SK-N-SH (cell line): ENCODE results near the gene XAB2. TPM values are rescaled to one million over a fixed set of nuclear protein-coding genes. Genes with fewer than 3 reads are reported as not detected.

Source experiments
- CTCF ChIA-PET: fragments of 300-600, 350-600 bp; formaldehyde crosslinking; extraction: SDS; loops from one replicate; lab custom pipeline; 2021; lab: Yijun Ruan, JAX
- POLR2A ChIA-PET: fragments of 350-600 bp; sonication (Branson Sonifier 250); formaldehyde crosslinking; extraction: SDS; loops from one replicate; lab custom pipeline; 2020; ENCODE audit warnings: antibody characterized with exemption, inconsistent platforms; lab: Yijun Ruan, JAX
- DNase-seq: peaks from one replicate; pipeline ENCODE4 v3.0.0; 2012
- H2AFZ ChIP-seq: fragments of 200-600 bp; sonication (generic); 2 replicates; pipeline ENCODE4 v1.8.1; 2016; ENCODE audit warnings: antibody characterized with exemption, mild to moderate bottlenecking, low read depth
- H3F3A ChIP-seq: fragments of 200-600 bp; sonication (generic); replicated peaks from 2 replicates; pipeline ENCODE3; 2016; ENCODE audit warnings: antibody characterized with exemption, mild to moderate bottlenecking; ENCODE audit not compliant: insufficient read depth
- H3K27ac ChIP-seq, 2 experiments: fragments of 200-500 bp in 1 of 2; fragments of 200-600 bp in 1 of 2; sonication (Bioruptor generic) in 1 of 2; sonication (generic), shearing (Covaris generic) in 1 of 2; 2 replicates each; pipeline versions ENCODE4 v1.5.1 to v1.6.1; 2014 to 2016; ENCODE audit warnings: low read depth in 2 of 2, inconsistent platforms in 1 of 2, low read length in 1 of 2, mild to moderate bottlenecking in 1 of 2, mixed read lengths in 1 of 2
- H3K27me3 ChIP-seq: fragments of 200-600 bp; sonication (generic), shearing (Covaris generic); 2 replicates; pipeline ENCODE4 v1.6.1; 2016; ENCODE audit warnings: mixed run types; ENCODE audit not compliant: insufficient read depth
- H3K36me3 ChIP-seq, 2 experiments: fragments of 200-500 bp in 1 of 2; fragments of 200-600 bp in 1 of 2; sonication (Bioruptor generic) in 1 of 2; sonication (generic) in 1 of 2; replicated peaks in 1 of 2; 2 replicates each; pipeline versions ENCODE3 to v1.5.1; 2014 to 2016; ENCODE audit warnings: low read length in 1 of 2, mild to moderate bottlenecking in 1 of 2; ENCODE audit not compliant: insufficient read depth in 2 of 2, control insufficient read depth in 1 of 2
- H3K4me1 ChIP-seq, 2 experiments: fragments of 200-500 bp in 1 of 2; fragments of 200-600 bp in 1 of 2; sonication (Bioruptor generic) in 1 of 2; sonication (generic), shearing (Covaris generic) in 1 of 2; 2 replicates each; pipeline versions ENCODE4 v1.5.1 to v1.6.1; 2014 to 2016; ENCODE audit warnings: low read depth in 1 of 2, low read length in 1 of 2, mixed run types in 1 of 2; ENCODE audit not compliant: insufficient read depth in 2 of 2, control insufficient read depth in 1 of 2
- H3K4me2 ChIP-seq: fragments of 200-600 bp; sonication (generic), shearing (Covaris generic); 2 replicates; pipeline ENCODE4 v1.6.1; 2017; ENCODE audit warnings: mixed run types
- H3K4me3 ChIP-seq, 2 experiments: fragments of 200-500 bp in 1 of 2; fragments of 200-600 bp in 1 of 2; sonication (Bioruptor generic) in 1 of 2; sonication (generic), shearing (Covaris generic) in 1 of 2; 2 replicates each; pipeline versions ENCODE4 v1.5.1 to v1.8.1; 2014 to 2016; ENCODE audit warnings: low read depth in 2 of 2, inconsistent platforms in 1 of 2, low read length in 1 of 2, mild to moderate bottlenecking in 1 of 2, mixed read lengths in 1 of 2, moderate library complexity in 1 of 2
- H3K79me2 ChIP-seq: fragments of 200-600 bp; sonication (generic); 2 replicates; pipeline ENCODE4 v1.8.1; 2017; ENCODE audit warnings: mild to moderate bottlenecking; ENCODE audit not compliant: insufficient read depth
- H3K9ac ChIP-seq: fragments of 200-600 bp; sonication (generic); 2 replicates; pipeline ENCODE4 v1.6.1; 2017; ENCODE audit warnings: mixed run types
- H3K9me2 ChIP-seq: fragments of 200-600 bp; sonication (generic); 2 replicates; pipeline ENCODE4 v1.6.1; 2017; ENCODE audit warnings: mixed run types
- H3K9me3 ChIP-seq: fragments of 200-600 bp; sonication (generic); 2 replicates; pipeline ENCODE4 v1.6.1; 2017; ENCODE audit warnings: mixed run types, mild to moderate bottlenecking, moderate library complexity
- H4K20me1 ChIP-seq: fragments of 200-600 bp; sonication (generic); 2 replicates; pipeline ENCODE4 v1.6.1; 2017; ENCODE audit warnings: mild to moderate bottlenecking, mixed run types; ENCODE audit not compliant: insufficient read depth
- ELF1 ChIP-seq: IDR thresholded peaks from 2 replicates; pipeline ENCODE4 v1.4.0; 2012
- EP300 ChIP-seq, 2 experiments: IDR thresholded peaks; 2 replicates each; pipeline versions ENCODE4 v1.4.0 to v1.6.1; 2012; ENCODE audit warnings: borderline replicate concordance in 1 of 2, low read depth in 1 of 2, low read length in 1 of 2
- EZH2phosphoT487 ChIP-seq: fragments of 200-600 bp; sonication (generic); IDR thresholded peaks from 2 replicates; pipeline ENCODE4 v1.6.1; 2017; ENCODE audit warnings: low read depth, mixed run types, mild to moderate bottlenecking, antibody characterized with exemption, moderate library complexity, borderline replicate concordance
- FOSL2 ChIP-seq: IDR thresholded peaks from 2 replicates; pipeline ENCODE4 v1.4.0; 2012; ENCODE audit warnings: low read depth, mild to moderate bottlenecking, moderate library complexity, borderline replicate concordance
- FOXM1 ChIP-seq: IDR thresholded peaks from 2 replicates; pipeline ENCODE4 v1.4.0; 2012; ENCODE audit warnings: low read depth, mild to moderate bottlenecking
- GABPA ChIP-seq: IDR thresholded peaks from 2 replicates; pipeline ENCODE4 v1.4.0; 2012; ENCODE audit warnings: low read depth, mild to moderate bottlenecking
- POLR2AphosphoS5 ChIP-seq: IDR thresholded peaks from 2 replicates; pipeline ENCODE4 v1.6.1; 2012; ENCODE audit warnings: low read depth, low read length
- RFX5 ChIP-seq: IDR thresholded peaks from 2 replicates; pipeline ENCODE4 v1.6.1; 2012; ENCODE audit warnings: mild to moderate bottlenecking, improper control_type of control experiment, low read length
- RXRA ChIP-seq: IDR thresholded peaks from 2 replicates; pipeline ENCODE4 v1.4.0; 2012; ENCODE audit warnings: low read depth, mild to moderate bottlenecking, borderline replicate concordance
- SMC3 ChIP-seq: IDR thresholded peaks from 2 replicates; pipeline ENCODE4 v1.6.1; 2012; ENCODE audit warnings: low read depth, low read length, improper control_type of control experiment
- TCF12 ChIP-seq: IDR thresholded peaks from 2 replicates; pipeline ENCODE4 v1.4.0; 2012
- TEAD4 ChIP-seq: IDR thresholded peaks from 2 replicates; pipeline ENCODE4 v1.4.0; 2012; ENCODE audit warnings: mild to moderate bottlenecking, borderline replicate concordance; ENCODE audit not compliant: insufficient read depth
- YY1 ChIP-seq: IDR thresholded peaks from 2 replicates; pipeline ENCODE4 v1.4.0; 2012; ENCODE audit warnings: low read depth, mild to moderate bottlenecking
- WGBS: methylation state at CpG from one replicate; pipeline ENCODE4 v1.1.6; 2017; ENCODE audit warnings: low lambda C conversion rate; 5-methylcytosine and 5-hydroxymethylcytosine counted together
- polyA plus RNA-seq, 3 experiments: library from polyadenylated mRNA; depleted of rRNA; stranded (reverse); fragments of >200 nt; gene quantifications; 2 replicates each; pipeline ENCODE4 v1.2.3, GENCODE V29; 2012
- TF ChIP-seq, protein P1 (sequence below): IDR thresholded peaks from 2 replicates; pipeline ENCODE4 v1.4.0; 2012; ENCODE audit warnings: low read depth, borderline replicate concordance
- TF ChIP-seq, protein P2 (sequence below): IDR thresholded peaks from 2 replicates; pipeline ENCODE4 v1.6.1; 2012; ENCODE audit warnings: mild to moderate bottlenecking, low read depth, low read length, moderate library complexity
- TF ChIP-seq, protein P3 (sequence below): IDR thresholded peaks from 2 replicates; pipeline ENCODE4 v1.4.0; 2012; ENCODE audit warnings: low read depth
- TF ChIP-seq, protein P4 (sequence below): IDR thresholded peaks from 2 replicates; pipeline ENCODE4 v1.4.0; 2012; ENCODE audit warnings: low read depth, borderline replicate concordance
- TF ChIP-seq, protein P5 (sequence below): IDR thresholded peaks from 2 replicates; pipeline ENCODE4; 2012

The XAB2 gene
- polyA plus RNA-seq, 1 of the 3 experiments (the other 2 are of a cell fraction) = 43.3 TPM

DNA sequence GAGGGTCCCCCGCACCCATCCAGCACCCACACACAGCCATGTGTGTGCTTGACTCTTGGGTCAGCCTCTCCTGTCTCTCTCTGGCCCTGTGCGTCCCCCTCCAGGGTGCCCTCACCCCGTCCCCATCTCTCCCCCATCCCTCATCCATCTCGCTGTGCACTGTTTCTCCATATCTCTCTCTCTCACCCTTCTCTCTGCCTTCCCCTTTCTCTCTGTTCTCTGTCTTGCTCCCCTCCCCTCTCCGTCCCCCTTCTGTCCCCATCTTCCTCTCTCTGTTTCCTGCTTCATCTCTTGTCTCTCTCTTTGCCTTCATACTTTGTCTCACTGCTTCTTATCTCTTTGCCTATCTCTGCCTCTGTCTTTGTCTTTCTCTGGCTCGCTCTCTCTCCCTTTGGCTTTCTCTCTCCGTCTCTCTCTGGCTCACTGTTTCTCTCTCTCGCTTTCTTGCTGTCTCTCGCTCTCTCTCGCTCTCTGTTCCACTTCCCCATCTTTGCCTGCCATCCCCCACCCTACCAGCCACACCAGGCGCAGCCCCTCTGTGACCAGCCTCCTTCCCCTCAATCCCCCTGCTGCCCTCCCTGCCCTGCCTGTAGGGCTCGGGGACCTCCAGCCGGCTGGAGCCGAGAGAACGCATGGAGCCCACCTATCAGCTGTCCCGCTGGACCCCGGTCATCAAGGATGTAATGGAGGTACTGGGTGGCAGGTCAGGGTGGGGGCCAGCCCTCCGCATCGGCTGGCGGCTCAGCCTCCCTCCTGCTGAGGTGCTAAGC, 16.5 kb upstream of the XAB2 start:
- H3K4me2 ChIP-seq = no peak overlapping the region
- H3K9me2 ChIP-seq = no peaks in the 10 kb centered on the region
- TF ChIP-seq, protein P1, sequence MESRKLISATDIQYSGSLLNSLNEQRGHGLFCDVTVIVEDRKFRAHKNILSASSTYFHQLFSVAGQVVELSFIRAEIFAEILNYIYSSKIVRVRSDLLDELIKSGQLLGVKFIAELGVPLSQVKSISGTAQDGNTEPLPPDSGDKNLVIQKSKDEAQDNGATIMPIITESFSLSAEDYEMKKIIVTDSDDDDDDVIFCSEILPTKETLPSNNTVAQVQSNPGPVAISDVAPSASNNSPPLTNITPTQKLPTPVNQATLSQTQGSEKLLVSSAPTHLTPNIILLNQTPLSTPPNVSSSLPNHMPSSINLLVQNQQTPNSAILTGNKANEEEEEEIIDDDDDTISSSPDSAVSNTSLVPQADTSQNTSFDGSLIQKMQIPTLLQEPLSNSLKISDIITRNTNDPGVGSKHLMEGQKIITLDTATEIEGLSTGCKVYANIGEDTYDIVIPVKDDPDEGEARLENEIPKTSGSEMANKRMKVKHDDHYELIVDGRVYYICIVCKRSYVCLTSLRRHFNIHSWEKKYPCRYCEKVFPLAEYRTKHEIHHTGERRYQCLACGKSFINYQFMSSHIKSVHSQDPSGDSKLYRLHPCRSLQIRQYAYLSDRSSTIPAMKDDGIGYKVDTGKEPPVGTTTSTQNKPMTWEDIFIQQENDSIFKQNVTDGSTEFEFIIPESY = no peak
- TF ChIP-seq YY1 (no peak), GABPA (no peak), RXRA (no peak), TEAD4 (no peak), SMC3 (no peak), ELF1 (no peak), POLR2AphosphoS5 (no peak), TCF12 (no peak)
- TF ChIP-seq, protein P2, sequence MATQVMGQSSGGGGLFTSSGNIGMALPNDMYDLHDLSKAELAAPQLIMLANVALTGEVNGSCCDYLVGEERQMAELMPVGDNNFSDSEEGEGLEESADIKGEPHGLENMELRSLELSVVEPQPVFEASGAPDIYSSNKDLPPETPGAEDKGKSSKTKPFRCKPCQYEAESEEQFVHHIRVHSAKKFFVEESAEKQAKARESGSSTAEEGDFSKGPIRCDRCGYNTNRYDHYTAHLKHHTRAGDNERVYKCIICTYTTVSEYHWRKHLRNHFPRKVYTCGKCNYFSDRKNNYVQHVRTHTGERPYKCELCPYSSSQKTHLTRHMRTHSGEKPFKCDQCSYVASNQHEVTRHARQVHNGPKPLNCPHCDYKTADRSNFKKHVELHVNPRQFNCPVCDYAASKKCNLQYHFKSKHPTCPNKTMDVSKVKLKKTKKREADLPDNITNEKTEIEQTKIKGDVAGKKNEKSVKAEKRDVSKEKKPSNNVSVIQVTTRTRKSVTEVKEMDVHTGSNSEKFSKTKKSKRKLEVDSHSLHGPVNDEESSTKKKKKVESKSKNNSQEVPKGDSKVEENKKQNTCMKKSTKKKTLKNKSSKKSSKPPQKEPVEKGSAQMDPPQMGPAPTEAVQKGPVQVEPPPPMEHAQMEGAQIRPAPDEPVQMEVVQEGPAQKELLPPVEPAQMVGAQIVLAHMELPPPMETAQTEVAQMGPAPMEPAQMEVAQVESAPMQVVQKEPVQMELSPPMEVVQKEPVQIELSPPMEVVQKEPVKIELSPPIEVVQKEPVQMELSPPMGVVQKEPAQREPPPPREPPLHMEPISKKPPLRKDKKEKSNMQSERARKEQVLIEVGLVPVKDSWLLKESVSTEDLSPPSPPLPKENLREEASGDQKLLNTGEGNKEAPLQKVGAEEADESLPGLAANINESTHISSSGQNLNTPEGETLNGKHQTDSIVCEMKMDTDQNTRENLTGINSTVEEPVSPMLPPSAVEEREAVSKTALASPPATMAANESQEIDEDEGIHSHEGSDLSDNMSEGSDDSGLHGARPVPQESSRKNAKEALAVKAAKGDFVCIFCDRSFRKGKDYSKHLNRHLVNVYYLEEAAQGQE = no peak
- TF ChIP-seq, protein P3, sequence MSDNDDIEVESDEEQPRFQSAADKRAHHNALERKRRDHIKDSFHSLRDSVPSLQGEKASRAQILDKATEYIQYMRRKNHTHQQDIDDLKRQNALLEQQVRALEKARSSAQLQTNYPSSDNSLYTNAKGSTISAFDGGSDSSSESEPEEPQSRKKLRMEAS = no peak
- no peaks in the 10 kb centered on the region for H3K4me1 ChIP-seq
- H3K27ac ChIP-seq = no peak overlapping the region
- no peaks in the 10 kb centered on the region for H3K9me3 ChIP-seq
- peak; percentile 48 for DNase-seq
- H3K79me2 ChIP-seq = no peaks in the 10 kb centered on the region
- no peak overlapping the region for H3K9ac ChIP-seq
- POLR2A ChIA-PET = no interaction called here
- H3K27me3 ChIP-seq = peaks cover 45% of the 10 kb centered on the region
- no peaks in the 10 kb centered on the region for H3F3A ChIP-seq
- no peak overlapping the region for H3K4me3 ChIP-seq
- WGBS = 18% methylated on average over 17 of the region's 20 CpGs
- H2AFZ ChIP-seq = no peak overlapping the region
- H4K20me1 ChIP-seq = no peaks in the 10 kb centered on the region
- no peaks in the 10 kb centered on the region for H3K36me3 ChIP-seq
- CTCF ChIA-PET = interaction anchor here (1.0 to 1.5 kb wide), 2 partner anchors 35 to 77 kb away, joined by 3 to 8 read pairs; partner anchors contain the start of gene TRAPPC5

DNA sequence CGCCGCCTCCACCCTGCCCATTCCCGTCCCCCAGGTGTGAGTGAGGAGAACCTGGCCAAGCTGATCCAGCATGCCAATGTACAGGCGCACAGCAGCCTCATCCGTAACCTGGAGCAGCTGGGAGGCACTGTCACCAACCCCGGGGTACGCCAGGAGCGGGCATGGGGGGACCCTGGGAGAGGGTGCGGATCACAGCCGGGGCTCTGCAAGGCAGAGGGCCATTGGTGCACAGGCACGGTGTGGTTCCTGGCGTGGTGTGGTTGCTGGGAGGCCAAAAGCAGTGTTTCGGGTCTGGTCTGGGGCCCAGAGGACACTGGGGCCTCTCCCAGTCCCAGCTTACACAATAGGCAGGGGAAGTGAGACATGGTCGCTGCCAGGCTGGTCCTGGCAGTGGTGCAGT, 15.8 kb upstream of the XAB2 start:
- Histone ChIP-seq H3F3A (no peaks in the 10 kb centered on the region), H4K20me1 (no peaks in the 10 kb centered on the region), H2AFZ (no peak overlapping the region), H3K27me3 (peaks cover 38% of the 10 kb centered on the region), H3K9ac (no peak overlapping the region), H3K36me3 (no peaks in the 10 kb centered on the region), H3K27ac (no peak overlapping the region), H3K9me2 (no peaks in the 10 kb centered on the region), H3K4me2 (no peak overlapping the region), H3K4me1 (no peaks in the 10 kb centered on the region), H3K4me3 (no peak overlapping the region), H3K9me3 (no peaks in the 10 kb centered on the region), H3K79me2 (no peaks in the 10 kb centered on the region)
- 68% methylated on average over 6 of the region's 14 CpGs for WGBS
- ChIA-PET POLR2A (no interaction called here), CTCF (interaction anchor here (1.0 to 1.6 kb wide), 3 partner anchors 10 to 77 kb away, joined by 5 to 8 read pairs (median 5); partner anchors contain the start of gene TRAPPC5)
- DNase-seq = peak; percentile 40
- TF ChIP-seq RFX5 (no peak), EZH2phosphoT487 (no peak), EP300 (IDR thresholded peaks at IDR 0.05; ENCODE audit: borderline replicate concordance in 1 of 2, low read depth in 1 of 2, low read length in 1 of 2) (no peak), GABPA (no peak), TEAD4 (no peak), FOXM1 (no peak), POLR2AphosphoS5 (no peak), TCF12 (no peak), FOSL2 (no peak), ELF1 (no peak)
- TF ChIP-seq, protein P4, sequence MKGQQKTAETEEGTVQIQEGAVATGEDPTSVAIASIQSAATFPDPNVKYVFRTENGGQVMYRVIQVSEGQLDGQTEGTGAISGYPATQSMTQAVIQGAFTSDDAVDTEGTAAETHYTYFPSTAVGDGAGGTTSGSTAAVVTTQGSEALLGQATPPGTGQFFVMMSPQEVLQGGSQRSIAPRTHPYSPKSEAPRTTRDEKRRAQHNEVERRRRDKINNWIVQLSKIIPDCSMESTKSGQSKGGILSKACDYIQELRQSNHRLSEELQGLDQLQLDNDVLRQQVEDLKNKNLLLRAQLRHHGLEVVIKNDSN = no peak
- TF ChIP-seq, protein P5, sequence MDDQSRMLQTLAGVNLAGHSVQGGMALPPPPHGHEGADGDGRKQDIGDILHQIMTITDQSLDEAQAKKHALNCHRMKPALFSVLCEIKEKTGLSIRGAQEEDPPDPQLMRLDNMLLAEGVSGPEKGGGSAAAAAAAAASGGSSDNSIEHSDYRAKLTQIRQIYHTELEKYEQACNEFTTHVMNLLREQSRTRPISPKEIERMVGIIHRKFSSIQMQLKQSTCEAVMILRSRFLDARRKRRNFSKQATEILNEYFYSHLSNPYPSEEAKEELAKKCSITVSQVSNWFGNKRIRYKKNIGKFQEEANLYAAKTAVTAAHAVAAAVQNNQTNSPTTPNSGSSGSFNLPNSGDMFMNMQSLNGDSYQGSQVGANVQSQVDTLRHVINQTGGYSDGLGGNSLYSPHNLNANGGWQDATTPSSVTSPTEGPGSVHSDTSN = no peak
